G401 (cell line): ENCODE data around the gene IGFBPL1. TPM values are rescaled to one million over a fixed set of nuclear protein-coding genes. Genes with fewer than 3 reads are reported as not detected.
A peak's percentile ranks its signal among the peaks of the same experiment; 100 is the strongest.
"Not testable (repeated sequence)": the region's sequence is repeated elsewhere in the genome, so short reads cannot be mapped to it uniquely, and the experiment has no call there.

ENCODE experiments used
- DNase-seq: peaks from one replicate; pipeline ENCODE4 v3.0.0-alpha.2; 2015; ENCODE audit warnings: low spot score
- in situ Hi-C: cut with HindIII; loops from 2 replicates; pipeline ENCODE4 v1.10.0; 2016; ENCODE audit warnings: low sequenced_read_pairs, mixed read lengths
- total RNA-seq: library from RNA; depleted of rRNA; stranded (reverse); fragments of >200 nt; shearing (Covaris generic); gene quantifications from 2 replicates; pipeline ENCODE4 v1.2.3, GENCODE V29; 2014

The IGFBPL1 gene
- total RNA-seq, 1 experiment from 2014 or later: not detected

- no peak for DNase-seq
- in situ Hi-C loops: no loop called here
Observed at GRCh38 chr9:38406476-38407186, 17.6 kb downstream of the IGFBPL1 start.

GRCh38 chr9:38405785-38406184 lies 18.5 kb downstream of the IGFBPL1 start:
- no peak for DNase-seq
- in situ Hi-C loops: no loop called here

GRCh38 chr9:38404314-38404713 lies 19.9 kb downstream of the IGFBPL1 start:
- in situ Hi-C loops: no loop called here
- no peak for DNase-seq

GRCh38 chr9:38401994-38402393 lies 22.3 kb downstream of the IGFBPL1 start:
- in situ Hi-C loops: no loop called here
- no peak for DNase-seq

GRCh38 chr9:38399191-38399590 lies 25.1 kb downstream of the IGFBPL1 start:
- in situ Hi-C loops, DNase-seq: not testable (repeated sequence)

GRCh38 chr9:38396371-38396671 lies 27.9 kb downstream of the IGFBPL1 start:
- DNase-seq: no peak
- in situ Hi-C loops: no loop called here

GRCh38 chr9:38395653-38396370 lies 28.4 kb downstream of the IGFBPL1 start:
- no peak for DNase-seq
- in situ Hi-C loops: no loop called here

GRCh38 chr9:38394416-38394815 lies 29.8 kb downstream of the IGFBPL1 start:
- DNase-seq: no peak
- in situ Hi-C loops: no loop called here

- in situ Hi-C loops: no loop called here
- DNase-seq: peak; percentile 2
Observed at GRCh38 chr9:38393128-38393796, 31.0 kb downstream of the IGFBPL1 start.

- DNase-seq: peak; percentile 78
- in situ Hi-C loops: no loop called here
Observed at GRCh38 chr9:38392235-38393127, 31.8 kb downstream of the IGFBPL1 start, which contains the start of gene ALDH1B1. Gene ALDH1B1 (plus strand): TSS chr9:38392702. CDS start chr9:38395749, 3,047 bp downstream.

- in situ Hi-C loops: no loop called here
- DNase-seq: no peak
Observed at GRCh38 chr9:38391278-38392118, 32.8 kb downstream of the IGFBPL1 start.

- DNase-seq: no peak
- in situ Hi-C loops: no loop called here
Observed at GRCh38 chr9:38390851-38391250, 33.4 kb downstream of the IGFBPL1 start.

GRCh38 chr9:38390442-38390841 lies 33.8 kb downstream of the IGFBPL1 start:
- DNase-seq: no peak
- in situ Hi-C loops: no loop called here

GRCh38 chr9:38389313-38389712 lies 34.9 kb downstream of the IGFBPL1 start:
- in situ Hi-C loops: no loop called here

GRCh38 chr9:38388283-38389223 lies 35.7 kb downstream of the IGFBPL1 start:
- in situ Hi-C loops: no loop called here
- no peak for DNase-seq

More at GRCh38 chr9:38389313-38389712, 34.9 kb downstream of the IGFBPL1 start:
- no peak for DNase-seq

GRCh38 chr9:38387751-38388150 lies 36.5 kb downstream of the IGFBPL1 start:
- DNase-seq: no peak
- in situ Hi-C loops: no loop called here

- DNase-seq: no peak
- in situ Hi-C loops: no loop called here
Observed at GRCh38 chr9:38387066-38387465, 37.2 kb downstream of the IGFBPL1 start.
